ENCODE measurements around the gene SPINK1.
A peak's percentile ranks its signal among the peaks of the same experiment; 100 is the strongest.
"Not testable (repeated sequence)": the region's sequence is repeated elsewhere in the genome, so short reads cannot be mapped to it uniquely, and the experiment has no call there.

SPINK1 gene

GRCh38 chr5:147831465-147831864 is at the start of gene SPINK1:
Gene SPINK1, minus strand, starts transcription at chr5:147831671. Its CDS starts 94 bp downstream, at chr5:147831577.
- DNase-seq, result no peak

- no peak for DNase-seq
Measured at GRCh38 chr5:147880487-147880886, 49.0 kb upstream of the SPINK1 start.

- DNase-seq, result no peak
Measured at GRCh38 chr5:147879784-147880183, 48.3 kb upstream of the SPINK1 start.

GRCh38 chr5:147878066-147878759 is 46.7 kb upstream of the SPINK1 start, which contains the start of gene SCGB3A2:
Gene SCGB3A2, plus strand, starts transcription at chr5:147878711. Its CDS starts 93 bp downstream, at chr5:147878804.
- no peak for DNase-seq

- no peak for DNase-seq
Measured at GRCh38 chr5:147876626-147877025, 45.2 kb upstream of the SPINK1 start.

- DNase-seq, result no peak
Measured at GRCh38 chr5:147876141-147876540, 44.7 kb upstream of the SPINK1 start.

- DNase-seq, result no peak
Measured at GRCh38 chr5:147874910-147875367, 43.5 kb upstream of the SPINK1 start.

GRCh38 chr5:147874118-147874875 is 42.8 kb upstream of the SPINK1 start:
- not testable (repeated sequence) for DNase-seq

GRCh38 chr5:147872744-147873435 is 41.4 kb upstream of the SPINK1 start:
- DNase-seq, result not testable (repeated sequence)

GRCh38 chr5:147871980-147872549 is 40.6 kb upstream of the SPINK1 start:
- not testable (repeated sequence) for DNase-seq

- DNase-seq, result not testable (repeated sequence)
Measured at GRCh38 chr5:147869892-147870291, 38.4 kb upstream of the SPINK1 start.

- DNase-seq, result no peak
Measured at GRCh38 chr5:147869112-147869511, 37.6 kb upstream of the SPINK1 start.

- DNase-seq, result no peak
Measured at GRCh38 chr5:147863454-147864158, 32.1 kb upstream of the SPINK1 start.

GRCh38 chr5:147860641-147861025 is 29.2 kb upstream of the SPINK1 start:
- no peak for DNase-seq

GRCh38 chr5:147859962-147860640 is 28.6 kb upstream of the SPINK1 start:
- DNase-seq, result no peak

GRCh38 chr5:147858565-147858964 is 27.1 kb upstream of the SPINK1 start:
- DNase-seq, result no peak

GRCh38 chr5:147857302-147858129 is 26.0 kb upstream of the SPINK1 start:
- peak; percentile 18 for DNase-seq

- no peak for DNase-seq
Measured at GRCh38 chr5:147856801-147857200, 25.3 kb upstream of the SPINK1 start.

- DNase-seq, result no peak
Measured at GRCh38 chr5:147855774-147856069, 24.3 kb upstream of the SPINK1 start.

- DNase-seq, result no peak
Measured at GRCh38 chr5:147854894-147855773, 23.7 kb upstream of the SPINK1 start.

Measured in stimulated activated CD4-positive, alpha-beta T cell treated with anti-CD3 and anti-CD28 coated beads, Interleukin-12 subunit alpha, Interleukin-12 subunit beta, amount 100 ng/mL, for 4 hours (primary cell).